Heart left ventricle (tissue), 13 donors: ENCODE data around the gene WDR48.

Experiments
- CTCF ChIP-seq, 12 donors: fragments of 200-600 bp; sonication (generic) in 4 of 12; IDR thresholded peaks; one replicate each; pipeline versions ENCODE4 v1.5.0 to v1.8.0; 2018 to 2022; ENCODE audit warnings: antibody characterized with exemption in 12 of 12, mild to moderate bottlenecking in 5 of 12
- POLR2A ChIP-seq, 2 donors: fragments of 450-650 bp; IDR thresholded peaks; one replicate each; pipeline ENCODE4 v1.6.1; 2017; ENCODE audit warnings: antibody characterized with exemption in 2 of 2, mild to moderate bottlenecking in 2 of 2, moderate library complexity in 2 of 2
- donor health status: ischemic (EF 13 %, LVEDD 7.1; RV severe dilation, severe dysfunction).
- donor health status: DM: no; HTN: yes; CAD: no.
- donor health status: DM: no; HTN: no; CAD: no.
- donor health status: ischemic (EF 25% LVEDD 6.9; RV normal size, moderate dysfunction).
- donor health status: ischemic (EF 25% LVEDD 5.7; RV mildly dilated, moderate dysfunction).
- donor health status: ischemic (EF 35%, LVEDD 5.7; RV mildly dilated, moderate dysfunction).
- donor health status: nonischemic (EF 11% LVEDD 7.7; RV severe dilation, severe dysfunction).
- donor health status: DM: yes; HTN: yes; CAD: no.
- donor health status: PGD.
- donor health status: ischemic (EF 29% LVEDD 5.4; RV normal size, mild dysfunction).
- donor health status: nonischemic (EF 23%, LVEDD 6.1; RV moderate dilation, normal function).

- TF ChIP-seq CTCF (IDR thresholded peaks at IDR 0.05) (no peak), POLR2A (IDR thresholded peaks at IDR 0.05) (no peak)
Observed at GRCh38 chr3:39118079-39118478, 66.3 kb downstream of the WDR48 start.
